HAP-1 (cell line): ENCODE data around the gene TMEM147.

Experiments
- DNase-seq, 2 experiments: peaks; one replicate each; pipeline ENCODE4 v3.0.0-alpha.2; 2016 to 2020; ENCODE audit warnings: low spot score in 2 of 2
- H3K27me3 ChIP-seq: fragments of 250-450 bp; sonication (Bioruptor Pico); 2 replicates; pipeline ENCODE4 v1.5.1; 2020; ENCODE audit warnings: low read depth, mild to moderate bottlenecking, moderate library complexity
- H3K36me3 ChIP-seq: fragments of 250-450 bp; sonication (Bioruptor Pico); replicated peaks from 2 replicates; pipeline ENCODE4 v1.5.1; 2020; ENCODE audit warnings: mild to moderate bottlenecking
- H3K4me1 ChIP-seq: fragments of 250-450 bp; sonication (Bioruptor Pico); 2 replicates; pipeline ENCODE4 v1.5.1; 2020; ENCODE audit warnings: mild to moderate bottlenecking
- H3K4me3 ChIP-seq: fragments of 250-450 bp; sonication (Bioruptor Pico); 2 replicates; pipeline ENCODE4 v1.5.1; 2020; ENCODE audit warnings: mild to moderate bottlenecking, moderate library complexity
- H3K9me3 ChIP-seq: fragments of 250-450 bp; sonication (Bioruptor Pico); 2 replicates; pipeline ENCODE4 v1.5.1; 2020; ENCODE audit warnings: mild to moderate bottlenecking, moderate library complexity
- in situ Hi-C: fragments of 300-500 bp; cut with MboI; formaldehyde crosslinking; loops from 3 replicates; pipeline ENCODE4 v1.14.3; 2020; ENCODE audit warnings: low sequenced_read_pairs, inconsistent platforms, mixed read lengths

The TMEM147 gene

DNA sequence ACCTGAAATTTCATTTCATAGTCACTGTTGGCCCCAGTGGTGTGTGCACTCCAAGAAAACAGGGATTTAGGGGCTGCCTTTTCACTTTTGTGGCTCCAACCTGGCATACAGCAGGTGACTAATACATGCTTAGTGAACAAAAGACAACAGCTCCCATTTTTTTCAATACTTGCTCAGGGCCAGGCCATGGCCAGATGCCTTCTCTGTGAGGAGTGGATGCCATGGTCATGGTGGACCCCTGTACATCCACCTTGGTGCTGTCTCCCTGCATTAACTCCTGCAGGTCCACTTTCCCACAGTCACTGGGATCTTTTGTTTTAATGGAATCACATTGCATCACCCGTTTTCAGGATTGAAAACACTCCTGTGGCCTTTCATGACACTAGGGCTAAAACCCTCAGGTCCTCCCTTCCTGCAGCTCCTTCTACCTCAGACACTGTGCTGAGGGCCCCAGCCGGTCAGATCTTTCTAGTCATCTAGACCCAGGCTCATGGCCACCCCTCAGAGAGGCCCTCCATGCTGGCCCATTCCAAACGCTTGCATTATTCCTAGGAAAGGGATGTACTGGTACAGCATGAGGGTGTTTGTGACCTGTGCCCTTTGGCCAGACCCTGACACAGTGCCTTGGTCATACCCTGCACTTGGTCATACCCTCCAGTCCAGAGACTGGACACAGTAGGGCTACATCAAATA, 1.2 kb upstream of the TMEM147 start:
- Histone ChIP-seq H3K9me3 (no peaks in the 10 kb centered on the region; the same call in 1 of the 2 replicates), H3K4me3 (peak overlapping the region; percentile 97), H3K27me3 (no peaks in the 10 kb centered on the region), H3K36me3 (peaks cover 49% of the 10 kb centered on the region), H3K4me1 (peaks cover 9% of the 10 kb centered on the region)
- DNase-seq = no peak
- in situ Hi-C loops = no loop called here

DNA sequence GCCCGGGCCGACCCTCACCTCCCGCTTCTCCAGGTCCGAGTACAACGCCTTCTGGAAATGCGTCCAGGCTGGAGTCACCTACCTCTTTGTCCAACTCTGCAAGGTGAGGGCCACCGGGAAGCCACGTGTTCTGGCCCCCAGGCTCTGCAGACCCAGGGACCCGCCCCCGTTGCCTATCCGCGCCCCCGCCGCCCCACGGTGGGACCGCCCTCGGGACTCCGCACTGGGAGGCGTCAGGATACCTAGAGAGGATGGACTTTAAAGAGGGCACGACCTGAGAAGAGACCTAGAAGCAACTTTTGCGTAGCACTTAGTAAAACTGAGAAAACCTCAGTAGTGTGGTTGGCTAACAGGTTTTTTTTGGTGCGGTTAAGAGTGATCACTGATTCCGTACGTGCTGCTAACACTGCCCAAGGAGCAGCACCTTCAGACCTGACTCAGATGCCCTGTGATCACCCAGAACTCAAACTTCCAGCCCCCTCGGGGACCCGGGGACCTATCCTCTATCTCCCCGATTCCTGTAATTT, 492 bp downstream of the TMEM147 start:
- H3K36me3 ChIP-seq = peaks cover 46% of the 10 kb centered on the region
- in situ Hi-C loops = loop anchor here (5.0 kb wide), 1 partner anchor 171 kb away; the partner anchor contains the start of gene KMT2B

DNA sequence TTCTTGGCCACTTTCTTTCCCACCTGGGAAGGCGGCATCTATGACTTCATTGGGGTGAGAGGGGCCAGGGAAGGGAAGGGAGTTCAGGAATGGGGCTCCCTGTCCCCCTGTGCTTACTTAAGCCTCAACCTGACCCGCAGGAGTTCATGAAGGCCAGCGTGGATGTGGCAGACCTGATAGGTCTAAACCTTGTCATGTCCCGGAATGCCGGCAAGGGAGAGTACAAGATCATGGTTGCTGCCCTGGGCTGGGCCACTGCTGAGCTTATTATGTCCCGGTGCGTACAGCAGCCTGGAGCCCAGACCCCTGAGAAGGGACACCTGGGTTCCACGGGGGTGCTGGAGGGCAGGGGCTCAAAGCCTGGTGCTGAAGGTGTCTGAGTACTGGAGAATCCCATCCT, 1.1 kb downstream of the TMEM147 start:
- in situ Hi-C loops = loop anchor here (5.0 kb wide), 1 partner anchor 171 kb away; the partner anchor contains the start of gene KMT2B
- DNase-seq = no peak
- H3K4me1 ChIP-seq = peaks cover 9% of the 10 kb centered on the region
- peaks cover 41% of the 10 kb centered on the region for H3K36me3 ChIP-seq
- no peaks in the 10 kb centered on the region for H3K27me3 ChIP-seq
- no peaks in the 10 kb centered on the region; the same call in 1 of the 2 replicates for H3K9me3 ChIP-seq
- peak overlapping the region; percentile 97 for H3K4me3 ChIP-seq

More for the DNA sequence above, 492 bp downstream of the TMEM147 start:
- H3K4me3 ChIP-seq = peak overlapping the region; percentile 97
- no peaks in the 10 kb centered on the region for H3K27me3 ChIP-seq
- peak; percentile 21 to 76 for DNase-seq
- peaks cover 9% of the 10 kb centered on the region for H3K4me1 ChIP-seq
- no peaks in the 10 kb centered on the region; the same call in 1 of the 2 replicates for H3K9me3 ChIP-seq

DNA sequence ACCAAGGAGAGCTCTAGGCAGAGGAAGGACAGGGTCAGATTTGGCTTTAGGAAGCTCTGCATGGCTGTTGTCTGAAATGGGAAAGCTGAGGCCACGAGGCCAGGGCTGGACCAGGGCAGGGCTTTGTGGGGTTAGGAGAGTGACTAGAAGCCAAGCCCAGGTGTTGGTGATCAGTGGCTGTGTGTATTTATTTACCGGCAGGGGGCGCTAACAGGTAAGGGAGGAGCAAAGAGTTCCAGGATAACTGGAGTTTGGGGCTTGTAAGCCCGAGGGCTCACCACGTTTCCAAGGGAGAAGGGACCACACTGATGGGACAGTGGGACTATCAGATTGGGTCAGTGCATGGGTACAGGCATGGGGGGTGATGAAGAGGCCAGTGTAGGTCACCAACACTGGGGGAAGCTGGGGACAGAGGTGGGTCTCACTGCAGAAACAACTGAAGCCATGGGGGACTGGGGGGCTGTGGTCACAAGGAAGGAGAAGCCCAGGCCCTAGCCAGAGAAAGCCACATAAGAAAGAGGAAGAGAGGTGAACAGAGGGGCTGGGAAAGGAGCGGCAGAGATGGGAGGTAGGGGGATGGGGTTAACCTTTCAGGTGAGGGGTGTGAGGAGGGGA, 3.9 kb downstream of the TMEM147 start:
- DNase-seq = peak; percentile 64 to 80
- H3K9me3 ChIP-seq = no peaks in the 10 kb centered on the region; the same call in 1 of the 2 replicates
- H3K27me3 ChIP-seq = no peaks in the 10 kb centered on the region
- in situ Hi-C loops = loop anchor here (5.0 kb wide), 1 partner anchor 168 kb away; the partner anchor contains the start of gene KMT2B
- H3K36me3 ChIP-seq = peaks cover 21% of the 10 kb centered on the region
- H3K4me3 ChIP-seq = no peak overlapping the region
- H3K4me1 ChIP-seq = peaks cover 7% of the 10 kb centered on the region

DNA sequence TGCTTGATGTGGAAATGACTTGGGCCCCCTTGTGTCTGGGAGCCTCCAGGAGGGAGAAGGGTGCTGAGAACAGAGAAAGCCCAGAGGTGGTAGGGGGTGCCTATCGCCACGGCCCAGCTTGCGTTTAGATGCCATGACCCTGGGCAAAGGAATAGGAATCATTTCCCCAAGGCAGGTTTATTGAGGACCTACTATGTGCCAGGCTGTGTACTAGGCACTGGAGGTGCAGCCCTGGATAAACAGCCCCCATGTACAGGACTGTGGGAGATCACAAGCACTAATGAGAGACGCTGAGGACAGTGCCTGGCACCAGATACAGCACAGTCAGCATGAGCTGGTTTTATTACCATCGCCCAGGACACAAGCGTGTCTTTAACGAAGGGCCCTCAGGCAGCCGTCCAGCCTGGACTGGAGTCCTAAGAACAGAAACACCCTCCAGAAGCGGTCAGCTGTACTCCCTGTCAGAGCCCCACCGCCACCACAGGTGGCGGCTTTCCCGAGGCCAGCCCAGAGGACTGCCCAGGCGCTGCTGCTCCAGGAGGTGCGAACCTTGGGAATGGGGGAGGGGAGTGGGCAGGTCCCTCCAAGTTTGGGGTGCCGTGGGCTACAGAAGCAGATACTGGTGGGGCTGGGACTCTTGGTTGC, 4.6 kb downstream of the TMEM147 start:
- Histone ChIP-seq H3K4me3 (no peak overlapping the region), H3K4me1 (peaks cover 4% of the 10 kb centered on the region), H3K9me3 (no peaks in the 10 kb centered on the region; the same call in 1 of the 2 replicates), H3K27me3 (no peaks in the 10 kb centered on the region), H3K36me3 (peaks cover 21% of the 10 kb centered on the region)
- in situ Hi-C loops = loop anchor here (5.0 kb wide), 1 partner anchor 167 kb away; the partner anchor contains the start of gene KMT2B
- no peak for DNase-seq

DNA sequence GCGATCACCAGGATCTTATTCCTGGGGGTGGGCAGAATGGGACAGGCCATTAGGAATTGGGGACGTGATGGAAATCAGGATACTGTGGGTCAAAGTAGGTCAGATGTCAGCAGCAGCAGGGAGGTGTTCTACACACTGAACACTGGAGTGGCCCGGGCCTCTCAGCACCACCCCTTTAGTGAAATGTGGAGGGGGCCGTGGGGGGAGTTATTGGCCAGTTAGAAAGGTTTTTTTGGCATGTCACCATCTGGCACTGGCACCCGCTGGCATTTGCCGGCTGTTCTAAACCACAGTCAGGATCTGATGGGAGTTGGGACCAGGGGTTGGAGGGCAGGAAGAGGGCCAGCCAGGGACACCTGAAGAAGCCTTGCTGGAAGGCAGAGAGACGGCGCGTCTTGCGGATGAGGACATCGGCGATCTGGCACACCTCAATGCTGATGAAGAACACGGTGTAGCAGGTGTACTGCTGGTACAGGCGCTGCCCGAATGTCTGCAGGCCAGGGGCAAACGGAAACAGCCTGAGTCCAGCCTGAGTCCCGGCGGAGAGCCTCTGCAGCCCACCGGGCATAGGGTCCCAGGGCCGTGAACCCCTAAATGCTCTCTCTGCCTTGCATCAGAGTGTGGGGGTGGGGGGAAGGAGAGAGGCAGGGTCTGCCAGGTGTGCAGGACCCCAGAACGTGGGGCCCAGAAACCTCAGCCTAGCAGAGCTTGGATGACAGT, 5.8 kb downstream of the TMEM147 start:
- in situ Hi-C loops = no loop called here
- Histone ChIP-seq H3K9me3 (no peaks in the 10 kb centered on the region), H3K27me3 (no peaks in the 10 kb centered on the region), H3K4me3 (no peak overlapping the region), H3K36me3 (peaks cover 18% of the 10 kb centered on the region), H3K4me1 (peaks cover 2% of the 10 kb centered on the region)
- no peak for DNase-seq

DNA sequence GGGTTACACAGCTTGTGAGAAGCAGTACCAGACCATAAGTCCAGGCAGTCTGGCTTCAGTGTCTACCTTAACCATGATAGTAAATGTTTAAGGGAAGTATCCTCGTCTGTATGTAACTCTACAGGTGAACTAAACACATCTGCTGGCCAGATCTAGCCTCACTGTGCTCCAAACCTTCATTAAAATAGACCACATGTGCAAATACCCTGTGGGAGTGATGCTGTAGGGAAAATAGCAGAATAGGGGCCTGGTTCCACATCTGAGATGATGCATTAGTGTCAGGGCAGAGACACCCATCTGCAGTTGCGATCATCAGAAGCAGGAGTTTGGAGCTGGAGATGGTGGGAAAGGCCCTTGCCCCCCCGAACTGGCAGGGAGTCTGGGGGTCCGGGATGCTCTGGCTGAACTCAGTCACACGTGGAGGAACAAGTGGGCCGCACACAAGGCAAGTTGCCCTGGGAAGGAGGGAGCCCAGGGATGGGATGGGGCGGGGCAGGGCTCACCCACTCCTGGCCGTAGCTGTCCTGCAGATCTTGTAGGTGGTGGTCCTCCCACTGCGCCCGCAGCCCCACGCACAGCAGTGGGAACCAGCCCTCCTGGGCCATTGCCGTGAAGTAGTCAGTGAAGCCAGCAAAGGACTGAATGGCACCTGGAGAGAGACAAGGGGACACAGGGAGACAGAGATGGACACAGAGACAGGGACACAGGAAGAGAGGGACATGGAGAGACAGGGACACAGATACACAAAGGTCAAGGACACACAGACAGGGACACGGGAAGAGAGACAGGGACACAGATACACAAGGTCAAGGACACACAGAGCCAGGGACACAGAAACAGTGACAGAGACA, 7.3 kb downstream of the TMEM147 start:
- no peak for DNase-seq
- no peaks in the 10 kb centered on the region; the same call in 1 of the 2 replicates for H3K4me1 ChIP-seq
- no peaks in the 10 kb centered on the region for H3K27me3 ChIP-seq
- H3K4me3 ChIP-seq = no peak overlapping the region
- H3K9me3 ChIP-seq = no peaks in the 10 kb centered on the region
- peaks cover 7% of the 10 kb centered on the region for H3K36me3 ChIP-seq
- in situ Hi-C loops = no loop called here

DNA sequence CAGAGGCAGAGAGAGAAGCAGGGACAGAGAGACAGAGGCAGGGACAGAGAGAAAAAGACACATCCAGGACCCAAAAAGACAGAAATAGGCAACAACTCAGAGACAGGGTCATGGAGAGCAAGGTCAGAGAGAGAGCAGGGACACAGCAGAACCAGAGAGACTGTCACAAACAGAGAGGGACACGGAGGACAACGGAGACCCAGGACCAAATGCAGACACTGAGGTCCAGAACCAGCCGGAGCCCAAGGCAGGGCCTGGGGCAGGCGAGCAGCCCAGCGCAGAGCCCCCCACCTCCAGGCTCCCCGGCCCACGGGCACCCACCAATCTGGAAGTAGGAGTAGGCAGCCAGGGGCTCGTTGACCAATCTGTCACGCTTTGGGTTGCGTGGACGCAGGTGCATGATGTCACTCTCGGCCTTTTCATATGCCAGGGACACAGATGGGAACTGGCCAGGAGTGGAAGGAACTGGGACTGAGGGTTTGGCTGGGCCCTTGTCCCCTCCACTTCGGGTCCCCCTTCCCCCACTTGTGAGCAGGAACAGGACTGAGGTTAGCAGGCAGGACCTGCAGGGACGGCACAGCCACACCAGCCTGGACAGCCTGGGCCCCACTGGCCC, 8.1 kb downstream of the TMEM147 start:
- Histone ChIP-seq H3K4me3 (no peak overlapping the region), H3K27me3 (no peaks in the 10 kb centered on the region), H3K36me3 (peaks cover 7% of the 10 kb centered on the region), H3K9me3 (no peaks in the 10 kb centered on the region), H3K4me1 (no peaks in the 10 kb centered on the region; the same call in none of the 2 replicates)
- in situ Hi-C loops = no loop called here
- DNase-seq = no peak

DNA sequence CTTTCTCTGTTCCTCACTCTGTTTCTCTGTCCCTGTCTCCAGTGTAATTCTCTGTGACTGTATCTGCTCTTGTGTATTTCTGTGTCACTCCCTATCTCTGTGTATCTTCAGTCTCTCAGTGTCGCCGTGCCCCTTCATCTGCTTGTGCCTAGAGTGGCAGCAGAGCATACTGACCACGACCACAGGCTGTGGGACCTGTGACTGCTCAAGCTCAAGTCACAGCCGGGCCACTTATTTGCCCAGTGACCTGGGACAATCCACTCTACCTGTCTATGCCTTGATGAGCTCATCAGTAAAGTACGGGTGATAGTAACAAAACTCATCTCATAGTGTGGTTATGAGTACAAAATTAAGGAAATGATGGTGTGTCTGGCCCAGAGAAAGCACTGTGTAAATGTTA, 8.7 kb downstream of the TMEM147 start:
- in situ Hi-C loops = no loop called here
- Histone ChIP-seq H3K4me1 (no peaks in the 10 kb centered on the region; the same call in none of the 2 replicates), H3K27me3 (peaks cover 1% of the 10 kb centered on the region; the same call in 1 of the 2 replicates), H3K36me3 (peaks cover 1% of the 10 kb centered on the region; the same call in 1 of the 2 replicates), H3K9me3 (no peaks in the 10 kb centered on the region), H3K4me3 (no peak overlapping the region)
- DNase-seq = no peak

DNA sequence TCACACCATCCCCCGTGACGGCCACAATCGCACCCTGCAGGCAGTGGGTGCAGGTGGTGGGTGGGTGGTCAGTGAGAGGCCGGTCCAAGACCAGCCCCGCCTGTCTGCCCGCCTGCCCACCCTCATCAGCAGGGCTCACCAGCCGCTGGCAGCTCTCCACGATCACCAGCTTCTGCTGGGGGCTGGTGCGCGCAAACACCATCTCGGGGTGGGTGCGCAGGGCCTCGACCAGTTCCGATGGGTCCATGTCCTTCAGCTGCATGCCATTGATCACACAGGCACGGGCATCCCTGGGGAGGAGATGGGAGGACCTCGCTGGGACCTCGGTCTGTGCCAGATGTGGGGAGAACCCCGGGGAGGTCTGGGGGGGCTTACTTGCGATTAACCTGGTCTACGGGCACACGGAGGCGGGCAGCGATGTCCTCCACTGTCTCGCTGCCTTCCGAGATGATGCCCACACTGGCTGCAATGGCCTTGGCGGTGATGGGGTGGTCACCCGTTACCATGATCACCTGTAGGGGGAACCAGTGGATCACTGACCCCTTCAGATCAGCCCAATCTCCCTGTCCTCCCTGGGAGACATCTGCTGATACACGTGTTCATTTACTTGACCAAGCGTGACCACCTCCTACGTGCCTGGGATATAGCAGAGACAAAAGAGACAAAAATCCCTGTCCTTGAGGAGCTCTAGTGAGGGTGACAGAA, 10.0 kb downstream of the TMEM147 start:
- H3K4me3 ChIP-seq = no peak overlapping the region
- H3K4me1 ChIP-seq = no peaks in the 10 kb centered on the region; the same call in none of the 2 replicates
- in situ Hi-C loops = no loop called here
- H3K27me3 ChIP-seq = peaks cover 2% of the 10 kb centered on the region; the same call in 1 of the 2 replicates
- no peaks in the 10 kb centered on the region for H3K36me3 ChIP-seq
- DNase-seq = peak; percentile 37 to 59
- H3K9me3 ChIP-seq = no peaks in the 10 kb centered on the region

DNA sequence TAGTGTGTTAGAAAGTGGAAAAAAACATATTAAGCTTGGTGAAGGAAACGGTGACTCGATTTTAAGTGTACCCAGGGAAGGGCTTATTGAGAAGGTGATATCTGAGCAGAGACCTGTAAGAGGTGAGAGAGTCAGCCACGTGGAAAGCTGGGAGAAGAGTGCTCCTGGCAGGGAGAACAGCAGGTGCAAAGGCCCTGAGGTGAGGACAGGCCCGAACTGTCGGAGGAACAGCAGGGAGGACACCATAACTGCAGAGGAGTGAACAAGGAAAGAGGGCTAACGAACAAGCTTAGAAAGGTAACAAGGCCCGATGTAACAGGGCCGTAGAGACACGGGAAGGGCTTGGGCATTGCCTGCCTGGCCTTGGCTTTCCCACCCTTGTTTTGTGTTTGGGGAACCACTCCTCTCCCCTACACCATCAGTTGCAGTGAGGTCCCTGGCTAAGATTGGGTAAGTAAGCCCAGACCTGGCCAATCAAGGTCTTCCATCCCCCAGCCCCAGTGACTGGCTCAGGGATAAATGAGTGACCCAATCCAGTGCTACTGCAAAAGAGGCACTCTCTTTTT, 10.7 kb downstream of the TMEM147 start:
- Histone ChIP-seq H3K27me3 (peaks cover 2% of the 10 kb centered on the region; the same call in 1 of the 2 replicates), H3K4me1 (no peaks in the 10 kb centered on the region; the same call in none of the 2 replicates), H3K4me3 (no peak overlapping the region), H3K36me3 (no peaks in the 10 kb centered on the region), H3K9me3 (no peaks in the 10 kb centered on the region)
- in situ Hi-C loops = no loop called here
- no peak for DNase-seq
